ENCODE data around the gene ZBTB20. TPM values are rescaled to one million over a fixed set of nuclear protein-coding genes. Genes with fewer than 3 reads are reported as not detected.
"Not testable (repeated sequence)": the region's sequence is repeated elsewhere in the genome, so short reads cannot be mapped to it uniquely, and the experiment has no call there.

Gene ZBTB20
- total RNA-seq, 2 experiments from 2014 or later, result 5.1 to 5.3 TPM

DNA sequence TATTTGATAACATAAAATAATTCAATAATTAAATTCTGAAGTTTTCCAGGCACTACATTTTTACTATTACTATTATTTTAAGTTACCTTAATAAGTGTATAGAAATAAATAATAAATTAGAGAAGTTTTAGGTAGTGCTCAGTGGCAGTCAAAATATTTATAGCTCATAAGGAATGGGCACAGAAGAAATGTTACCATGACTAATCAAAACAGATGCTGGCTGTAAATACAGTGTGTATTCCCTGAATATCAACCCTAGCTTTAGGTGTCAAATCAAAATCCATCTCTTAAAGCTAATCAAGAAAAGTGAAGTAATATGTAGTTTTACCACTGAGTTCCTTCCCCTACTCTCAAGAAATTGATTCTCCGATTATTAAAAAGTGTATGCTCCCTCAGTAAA is 35.5 kb downstream of the ZBTB20 start:
- intact Hi-C loops (cut with micrococcal nuclease), result no loop called here
- ATAC-seq (no peak), DNase-seq (no peak)
- ChIA-PET CTCF (interaction anchor here (0.6 to 1.2 kb wide), 4 partner anchors 10 to 707 kb away, joined by 3 read pairs; no protein-coding TSS in a partner anchor), POLR2A (no interaction called here)
- Mint-ChIP-seq H3K27me3 (no peaks in the 10 kb centered on the region), H3K36me3 (ENCODE audit: low read depth) (peaks cover 8% of the 10 kb centered on the region), H3K27ac (no peak overlapping the region), H3K4me3 (no peak overlapping the region), H3K4me1 (ENCODE audit: low read depth) (peaks cover 7% of the 10 kb centered on the region), H3K9me3 (peaks cover 2% of the 10 kb centered on the region)
- TF ChIP-seq, protein P1, sequence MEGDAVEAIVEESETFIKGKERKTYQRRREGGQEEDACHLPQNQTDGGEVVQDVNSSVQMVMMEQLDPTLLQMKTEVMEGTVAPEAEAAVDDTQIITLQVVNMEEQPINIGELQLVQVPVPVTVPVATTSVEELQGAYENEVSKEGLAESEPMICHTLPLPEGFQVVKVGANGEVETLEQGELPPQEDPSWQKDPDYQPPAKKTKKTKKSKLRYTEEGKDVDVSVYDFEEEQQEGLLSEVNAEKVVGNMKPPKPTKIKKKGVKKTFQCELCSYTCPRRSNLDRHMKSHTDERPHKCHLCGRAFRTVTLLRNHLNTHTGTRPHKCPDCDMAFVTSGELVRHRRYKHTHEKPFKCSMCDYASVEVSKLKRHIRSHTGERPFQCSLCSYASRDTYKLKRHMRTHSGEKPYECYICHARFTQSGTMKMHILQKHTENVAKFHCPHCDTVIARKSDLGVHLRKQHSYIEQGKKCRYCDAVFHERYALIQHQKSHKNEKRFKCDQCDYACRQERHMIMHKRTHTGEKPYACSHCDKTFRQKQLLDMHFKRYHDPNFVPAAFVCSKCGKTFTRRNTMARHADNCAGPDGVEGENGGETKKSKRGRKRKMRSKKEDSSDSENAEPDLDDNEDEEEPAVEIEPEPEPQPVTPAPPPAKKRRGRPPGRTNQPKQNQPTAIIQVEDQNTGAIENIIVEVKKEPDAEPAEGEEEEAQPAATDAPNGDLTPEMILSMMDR (IDR thresholded peaks at IDR 0.05), result no peak

DNA sequence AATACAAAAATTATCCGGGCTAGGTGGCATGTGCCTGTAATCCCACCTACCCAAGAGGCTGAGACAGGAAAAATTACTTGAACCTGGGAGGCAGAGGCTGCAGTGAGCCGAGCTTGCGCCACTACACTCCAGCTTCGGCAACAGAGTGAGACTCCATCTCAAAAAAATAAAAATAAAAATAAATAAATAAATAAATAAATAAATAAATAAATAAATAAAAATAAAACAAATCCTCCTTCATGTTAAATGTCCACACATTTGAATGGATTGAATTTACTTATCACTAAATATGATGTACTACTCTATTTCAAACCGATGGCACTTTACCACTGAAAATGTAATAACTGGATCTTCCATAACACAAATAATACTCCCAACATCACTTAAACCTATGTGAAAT is 36.3 kb downstream of the ZBTB20 start:
- ChIA-PET POLR2A (no interaction called here), CTCF (interaction anchor here (1.2 to 1.4 kb wide), 2 partner anchors 10 kb away, joined by 3 read pairs; no protein-coding TSS in a partner anchor)
- DNase-seq (no peak), ATAC-seq (no peak)
- TF ChIP-seq, protein P1 (IDR thresholded peaks at IDR 0.05), result no peak
- H3K36me3 Mint-ChIP-seq (ENCODE audit: low read depth), result peaks cover 8% of the 10 kb centered on the region
- H3K27me3 Mint-ChIP-seq, result no peaks in the 10 kb centered on the region
- H3K4me3 Mint-ChIP-seq, result no peak overlapping the region
- intact Hi-C loops (cut with micrococcal nuclease), result no loop called here
- peaks cover 2% of the 10 kb centered on the region for H3K9me3 Mint-ChIP-seq
- peaks cover 7% of the 10 kb centered on the region for H3K4me1 Mint-ChIP-seq (ENCODE audit: low read depth)
- no peak overlapping the region for H3K27ac Mint-ChIP-seq

DNA sequence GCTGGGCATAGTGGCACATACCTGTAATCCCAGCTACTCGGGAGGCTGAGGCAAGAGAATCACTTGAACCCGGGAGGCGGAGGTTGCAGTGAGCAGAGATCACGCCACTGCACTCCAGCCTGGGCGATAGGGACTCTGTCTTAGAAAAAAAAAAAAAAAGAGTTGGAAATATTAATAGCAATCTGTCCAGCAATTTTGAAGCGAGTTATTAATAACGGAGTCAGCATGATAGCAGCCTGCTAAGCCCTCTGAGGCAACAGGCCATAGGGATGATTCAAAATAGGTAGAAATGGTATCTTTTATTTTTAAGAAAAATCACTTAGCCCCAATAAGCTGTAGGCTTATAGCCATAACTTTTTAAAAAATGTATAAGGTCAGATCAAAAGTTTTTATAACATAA is 37.0 kb downstream of the ZBTB20 start:
- CTCF ChIA-PET, result interaction anchor here (1.4 kb wide), 1 partner anchor 9 kb away, joined by 3 read pairs; no protein-coding TSS in a partner anchor
- H3K27me3 Mint-ChIP-seq; H3K4me3 Mint-ChIP-seq; H3K27ac Mint-ChIP-seq; intact Hi-C loops (cut with micrococcal nuclease); POLR2A ChIA-PET; ATAC-seq; DNase-seq; H3K4me1 Mint-ChIP-seq (ENCODE audit: low read depth); H3K36me3 Mint-ChIP-seq (ENCODE audit: low read depth); H3K9me3 Mint-ChIP-seq: not testable (repeated sequence)

DNA sequence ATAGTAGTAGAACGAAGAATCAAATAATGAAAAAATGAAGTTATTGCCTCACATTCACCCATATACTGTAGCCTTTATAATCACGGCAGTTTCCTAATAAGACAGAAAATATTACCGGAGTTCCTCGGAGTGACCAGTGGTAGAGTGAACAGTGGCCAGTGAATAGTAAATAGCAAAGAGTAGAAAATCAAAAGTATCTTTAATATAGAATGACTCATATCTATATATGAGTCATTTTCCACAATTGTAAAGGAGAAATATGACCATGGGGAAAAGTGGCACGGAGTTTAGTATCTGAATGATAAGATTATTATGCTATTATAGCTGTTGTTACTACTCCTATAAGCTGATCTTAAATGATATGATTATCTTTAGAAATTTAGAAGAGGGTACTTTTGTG is 38.5 kb downstream of the ZBTB20 start:
- ATAC-seq (no peak), DNase-seq (no peak)
- Mint-ChIP-seq H3K4me1 (ENCODE audit: low read depth) (peaks cover 7% of the 10 kb centered on the region), H3K4me3 (no peak overlapping the region), H3K27me3 (no peaks in the 10 kb centered on the region), H3K27ac (no peak overlapping the region), H3K9me3 (peaks cover 9% of the 10 kb centered on the region), H3K36me3 (ENCODE audit: low read depth) (peaks cover 17% of the 10 kb centered on the region)
- TF ChIP-seq, protein P1 (IDR thresholded peaks at IDR 0.05), result no peak
- POLR2A ChIA-PET, result no interaction called here
- intact Hi-C loops (cut with micrococcal nuclease), result no loop called here
- CTCF ChIA-PET, result interaction anchor here (0.9 kb wide), 1 partner anchor 17 kb away, joined by 3 read pairs; no protein-coding TSS in a partner anchor

DNA sequence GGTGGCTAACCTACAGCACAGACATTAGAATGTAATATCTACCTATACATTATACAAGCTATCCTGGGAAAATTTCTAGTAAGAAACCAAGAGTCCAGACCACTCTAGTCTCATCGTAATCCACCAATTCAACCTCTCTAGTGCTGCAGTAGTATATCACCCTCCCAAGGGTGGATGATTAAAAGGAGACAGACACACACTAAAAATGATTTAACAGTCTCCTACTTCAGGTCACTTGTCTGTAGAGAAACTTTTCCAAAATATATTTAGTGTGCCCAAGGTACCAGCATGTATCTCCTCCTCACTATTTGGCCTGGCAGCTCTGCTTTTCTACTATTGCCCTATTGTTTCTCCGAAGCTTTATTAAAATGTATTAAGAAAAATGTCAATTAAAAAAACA is 45.0 kb downstream of the ZBTB20 start:
- Mint-ChIP-seq H3K4me3 (no peak overlapping the region), H3K27ac (no peak overlapping the region), H3K36me3 (ENCODE audit: low read depth) (peaks cover 10% of the 10 kb centered on the region), H3K27me3 (no peaks in the 10 kb centered on the region), H3K4me1 (ENCODE audit: low read depth) (peaks cover 36% of the 10 kb centered on the region), H3K9me3 (peaks cover 7% of the 10 kb centered on the region)
- ChIA-PET CTCF (interaction anchor here (0.6 to 3.3 kb wide), 5 partner anchors 8 to 734 kb away, joined by 3 to 29 read pairs (median 3); no protein-coding TSS in a partner anchor), POLR2A (interaction anchor here (0.8 kb wide), 1 partner anchor 44 kb away, joined by 3 read pairs; no protein-coding TSS in a partner anchor)
- TF ChIP-seq, protein P1 (IDR thresholded peaks at IDR 0.05), result no peak
- ATAC-seq (no peak), DNase-seq (no peak)
- intact Hi-C loops (cut with micrococcal nuclease), result no loop called here

All from activated CD8-positive, alpha-beta T cell treated with anti-CD3 and anti-CD28 coated beads for 36 hours (primary cell).